AG04450 (cell line): ENCODE measurements around the gene COL4A4. TPM values are rescaled to one million over a fixed set of nuclear protein-coding genes. Genes with fewer than 3 reads are reported as not detected.

Source experiments
- CTCF ChIA-PET: fragments of 300-600, 350-600 bp; formaldehyde crosslinking; extraction: SDS; loops from one replicate; lab custom pipeline; 2022; ENCODE audit warnings: antibody characterized with exemption, inconsistent platforms; lab: Charles Lee
- POLR2A ChIA-PET: fragments of 350-600 bp; formaldehyde crosslinking; extraction: SDS; loops from one replicate; lab custom pipeline; 2021; ENCODE audit warnings: antibody characterized with exemption, inconsistent platforms; lab: Yijun Ruan, JAX
- DNase-seq: peaks from one replicate; pipeline ENCODE4 v3.0.0-alpha.2; 2011; ENCODE audit warnings: low read depth, low spot score
- H3K27ac ChIP-seq: one replicate; pipeline ENCODE4 v1.5.1; 2012; ENCODE audit warnings: low read depth, low read length, control low read depth
- H3K27me3 ChIP-seq: one replicate; pipeline ENCODE4 v1.6.0; 2012; ENCODE audit warnings: low read length; ENCODE audit not compliant: control insufficient read depth, insufficient read depth
- H3K4me3 ChIP-seq: 2 replicates; pipeline ENCODE4 v1.5.1; 2011; ENCODE audit warnings: mild to moderate bottlenecking, low read depth, low read length, control low read depth
- H3K9me3 ChIP-seq: 2 replicates; pipeline ENCODE4 v1.5.1; 2012; ENCODE audit warnings: low read length; ENCODE audit not compliant: control insufficient read depth, insufficient read depth
- CTCF ChIP-seq: IDR thresholded peaks from 2 replicates; pipeline ENCODE4 v1.5.1; 2011; ENCODE audit warnings: low read depth, low read length, control low read depth, inconsistent platforms
- polyA plus RNA-seq: library from polyadenylated mRNA; depleted of rRNA; stranded (reverse); fragments of >200 nt; gene quantifications from 2 replicates; pipeline ENCODE4 v1.2.3, GENCODE V29; 2011

The COL4A4 gene
- polyA plus RNA-seq, 1 experiment: 0.06 TPM

GRCh38 chr2:227106845-227107759 is 56.9 kb downstream of the COL4A4 start:
- no peaks in the 10 kb centered on the region for H3K9me3 ChIP-seq
- H3K27ac ChIP-seq: no peak overlapping the region
- H3K4me3 ChIP-seq: no peak overlapping the region
- no peaks in the 10 kb centered on the region for H3K27me3 ChIP-seq
- POLR2A ChIA-PET: interaction anchor here (0.7 kb wide), 1 partner anchor 131 kb away, joined by 6 read pairs; no protein-coding TSS in a partner anchor
- CTCF ChIA-PET: interaction anchor here (0.6 to 2.0 kb wide), 15 partner anchors 12 to 1442 kb away, joined by 3 to 11 read pairs (median 4); no protein-coding TSS in a partner anchor
- peak; percentile 36 for DNase-seq
- peak; percentile 90 for TF ChIP-seq CTCF

GRCh38 chr2:227103583-227103982 is 60.4 kb downstream of the COL4A4 start:
- H3K27me3 ChIP-seq: no peaks in the 10 kb centered on the region
- H3K9me3 ChIP-seq: no peaks in the 10 kb centered on the region
- no peak overlapping the region for H3K27ac ChIP-seq
- H3K4me3 ChIP-seq: no peak overlapping the region
- ChIA-PET CTCF (interaction anchor here (2.2 kb wide), 2 partner anchors 135 to 1439 kb away, joined by 7 read pairs; no protein-coding TSS in a partner anchor), POLR2A (no interaction called here)
- TF ChIP-seq CTCF: no peak
- no peak for DNase-seq

GRCh38 chr2:227099340-227099739 is 64.7 kb downstream of the COL4A4 start:
- CTCF ChIA-PET: no interaction called here
- POLR2A ChIA-PET: no interaction called here
- H3K4me3 ChIP-seq: no peak overlapping the region
- no peak for TF ChIP-seq CTCF
- no peaks in the 10 kb centered on the region for H3K27me3 ChIP-seq
- H3K27ac ChIP-seq: no peak overlapping the region
- H3K9me3 ChIP-seq: no peaks in the 10 kb centered on the region
- no peak for DNase-seq

GRCh38 chr2:227098162-227098515 is 65.9 kb downstream of the COL4A4 start:
- no peak for TF ChIP-seq CTCF
- H3K4me3 ChIP-seq: no peak overlapping the region
- no peaks in the 10 kb centered on the region for H3K9me3 ChIP-seq
- no peak overlapping the region for H3K27ac ChIP-seq
- DNase-seq: no peak
- ChIA-PET CTCF (no interaction called here), POLR2A (no interaction called here)
- no peaks in the 10 kb centered on the region for H3K27me3 ChIP-seq
